Heart left ventricle (tissue), 16 donors: ENCODE measurements around the gene SFRP5. TPM values are rescaled to one million over a fixed set of nuclear protein-coding genes. Genes with fewer than 3 reads are reported as not detected.

Source experiments
- ATAC-seq, 4 donors: fragments of 200-7000 bp; cut with Tn5 transposase; one replicate each; pipeline ENCODE4 v1.9.1; 2020 to 2022; ENCODE audit warnings: moderate library complexity in 4 of 4, mild to moderate bottlenecking in 3 of 4, moderate number of reproducible peaks in 1 of 4
- DNase-seq, 5 donors: peaks; one replicate each; pipeline ENCODE4 v3.0.0-alpha.2; 2020
- H3K27ac ChIP-seq, 12 donors: fragments of 200-600 bp; sonication (generic) in 4 of 12; one replicate each; pipeline versions ENCODE4 v1.5.0 to v1.8.0; 2016 to 2022; ENCODE audit warnings: mild to moderate bottlenecking in 2 of 12
- H3K27me3 ChIP-seq, 9 donors: fragments of 200-600 bp; sonication (generic) in 2 of 9; one replicate each; pipeline versions ENCODE4 v1.5.1 to v1.8.0; 2016 to 2022; ENCODE audit warnings: mild to moderate bottlenecking in 3 of 9
- H3K36me3 ChIP-seq, 9 donors: fragments of 200-600 bp; sonication (generic) in 2 of 9; one replicate each; pipeline versions ENCODE4 v1.5.0 to v1.8.0; 2018 to 2022; ENCODE audit warnings: mild to moderate bottlenecking in 2 of 9
- H3K4me1 ChIP-seq, 12 donors: fragments of 200-600 bp; sonication (generic) in 4 of 12; one replicate each; pipeline versions ENCODE4 v1.5.0 to v1.8.0; 2016 to 2022; ENCODE audit warnings: mild to moderate bottlenecking in 3 of 12
- H3K4me3 ChIP-seq, 12 donors: fragments of 200-600 bp; sonication (generic) in 4 of 12; one replicate each; pipeline versions ENCODE4 v1.5.0 to v1.8.0; 2017 to 2022; ENCODE audit warnings: mild to moderate bottlenecking in 9 of 12, moderate library complexity in 4 of 12
- H3K9me3 ChIP-seq, 12 donors: fragments of 200-600 bp; sonication (generic) in 4 of 12; one replicate each; pipeline versions ENCODE4 v1.5.0 to v1.8.0; 2016 to 2022; ENCODE audit warnings: mild to moderate bottlenecking in 1 of 12
- POLR2A ChIP-seq, 2 donors: fragments of 450-650 bp; IDR thresholded peaks; one replicate each; pipeline ENCODE4 v1.6.1; 2017; ENCODE audit warnings: antibody characterized with exemption in 2 of 2, mild to moderate bottlenecking in 2 of 2, moderate library complexity in 2 of 2
- WGBS, 4 donors: extraction: QIAGEN DNeasy Blood & Tissue Kit in 2 of 4; methylation state at CpG; one replicate each; pipeline versions ENCODE4 v1.1.5 to v1.1.7; 2013 to 2018; 5-methylcytosine and 5-hydroxymethylcytosine counted together
- intact Hi-C, 10 donors: fragments of 100-400 bp; cut with DNase I; formaldehyde crosslinking; loops; one replicate each; pipeline versions ENCODE4 v1.11.1 to v1.14.2; 2022
- polyA plus RNA-seq, 2 donors: library from polyadenylated mRNA; stranded (reverse); fragments of 200-250 nt; gene quantifications; one replicate each; pipeline ENCODE4 v1.2.3, GENCODE V29; 2013
- total RNA-seq, 9 donors: library from RNA; depleted of rRNA in 2 of 9; stranded (reverse); fragments of >200 nt in 2 of 9; fragmentation: NEBNext Ultra II Directional in 3 of 9; extraction: Animal tissue kit (Norgen Biotek cat#: 25700) in 3 of 9; gene quantifications; one replicate each; pipeline versions ENCODE4 v1.1.0 to v1.2.4, GENCODE V29; 2016 to 2023
- TF ChIP-seq, protein P1 (sequence below), 12 donors: fragments of 200-600 bp; sonication (generic) in 4 of 12; IDR thresholded peaks; one replicate each; pipeline versions ENCODE4 v1.5.0 to v1.8.0; 2018 to 2022; ENCODE audit warnings: antibody characterized with exemption in 12 of 12, mild to moderate bottlenecking in 5 of 12
- donor health status: ischemic (EF 13 %, LVEDD 7.1; RV severe dilation, severe dysfunction).
- donor health status: healthy with polysubstance abuse.
- donor health status: DM: no; HTN: yes; CAD: no.
- donor health status: DM: no; HTN: no; CAD: no.
- donor health status: ischemic (EF 25% LVEDD 6.9; RV normal size, moderate dysfunction).
- donor health status: ischemic (EF 25% LVEDD 5.7; RV mildly dilated, moderate dysfunction).
- donor health status: healthy.
- donor health status: DM: yes; HTN: yes; CAD: no.
- donor health status: ischemic (EF 35%, LVEDD 5.7; RV mildly dilated, moderate dysfunction).
- donor health status: nonischemic (EF 11% LVEDD 7.7; RV severe dilation, severe dysfunction).
- donor health status: DM: yes; HTN: yes; CAD: no.
- donor health status: PGD.
- donor health status: ischemic (EF 29% LVEDD 5.4; RV normal size, mild dysfunction).
- donor health status: nonischemic (EF 23%, LVEDD 6.1; RV moderate dilation, normal function).

The SFRP5 gene
- total and polyA plus RNA-seq, 11 donors: 0.12 to 3.7 (median 1.3) TPM

DNA sequence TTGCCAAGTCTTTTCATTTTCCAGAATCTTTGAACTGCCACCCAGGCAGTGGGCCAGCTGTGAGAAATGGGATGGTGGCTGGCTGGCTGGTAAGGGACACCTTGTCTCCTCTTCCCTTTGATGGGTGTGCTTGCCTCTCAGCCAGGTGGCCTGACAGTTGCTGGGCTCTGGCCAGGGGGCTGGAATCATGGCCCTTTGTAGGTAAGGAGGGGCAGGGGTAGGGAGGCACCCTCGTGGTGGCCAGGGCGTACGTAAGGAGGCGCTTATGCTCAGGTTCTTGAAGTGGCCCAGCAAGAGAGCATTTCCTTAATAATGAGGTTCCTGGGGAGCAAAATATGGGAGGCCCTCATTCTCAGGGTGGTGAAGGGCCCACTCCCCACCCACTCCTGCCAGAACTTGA is 44.8 kb upstream of the SFRP5 start:
- H3K27me3 ChIP-seq: peaks cover 0 to 9% (median 0%) of the 10 kb centered on the region in 9 donors
- no peaks in the 10 kb centered on the region for H3K36me3 ChIP-seq

DNA sequence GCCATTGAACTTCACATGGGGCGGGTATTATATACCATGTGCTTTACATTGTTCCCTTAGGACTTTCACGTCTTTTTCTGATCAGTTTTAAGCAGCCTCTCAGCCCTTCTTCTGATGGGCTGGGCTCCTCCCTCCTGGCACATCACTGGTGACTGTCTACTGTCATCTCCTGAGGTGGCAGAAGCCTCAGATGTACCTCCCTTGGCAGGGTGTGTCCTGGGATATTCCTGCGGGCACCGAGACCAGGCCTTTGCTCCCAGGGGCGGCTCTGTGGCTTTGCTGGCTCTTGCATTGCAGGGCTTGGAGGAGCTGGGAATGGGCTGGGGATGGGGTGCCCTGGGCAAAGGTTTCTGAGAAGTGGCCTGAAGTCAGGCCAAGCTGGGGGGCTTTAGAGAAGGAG is 43.2 kb upstream of the SFRP5 start:
- TF ChIP-seq, protein P1, sequence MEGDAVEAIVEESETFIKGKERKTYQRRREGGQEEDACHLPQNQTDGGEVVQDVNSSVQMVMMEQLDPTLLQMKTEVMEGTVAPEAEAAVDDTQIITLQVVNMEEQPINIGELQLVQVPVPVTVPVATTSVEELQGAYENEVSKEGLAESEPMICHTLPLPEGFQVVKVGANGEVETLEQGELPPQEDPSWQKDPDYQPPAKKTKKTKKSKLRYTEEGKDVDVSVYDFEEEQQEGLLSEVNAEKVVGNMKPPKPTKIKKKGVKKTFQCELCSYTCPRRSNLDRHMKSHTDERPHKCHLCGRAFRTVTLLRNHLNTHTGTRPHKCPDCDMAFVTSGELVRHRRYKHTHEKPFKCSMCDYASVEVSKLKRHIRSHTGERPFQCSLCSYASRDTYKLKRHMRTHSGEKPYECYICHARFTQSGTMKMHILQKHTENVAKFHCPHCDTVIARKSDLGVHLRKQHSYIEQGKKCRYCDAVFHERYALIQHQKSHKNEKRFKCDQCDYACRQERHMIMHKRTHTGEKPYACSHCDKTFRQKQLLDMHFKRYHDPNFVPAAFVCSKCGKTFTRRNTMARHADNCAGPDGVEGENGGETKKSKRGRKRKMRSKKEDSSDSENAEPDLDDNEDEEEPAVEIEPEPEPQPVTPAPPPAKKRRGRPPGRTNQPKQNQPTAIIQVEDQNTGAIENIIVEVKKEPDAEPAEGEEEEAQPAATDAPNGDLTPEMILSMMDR (IDR thresholded peaks at IDR 0.05): no peak
- no peak for TF ChIP-seq POLR2A (IDR thresholded peaks at IDR 0.05)
- no peak overlapping the region for H3K4me3 ChIP-seq
- intact Hi-C loops: no loop called here
- no peak for DNase-seq
- no peaks in the 10 kb centered on the region for H3K36me3 ChIP-seq
- H3K4me1 ChIP-seq: no peaks in the 10 kb centered on the region
- H3K9me3 ChIP-seq: no peaks in the 10 kb centered on the region
- no peak for ATAC-seq
- no peak overlapping the region for H3K27ac ChIP-seq
- 82 to 91% (median 83%) methylated on average over 5 of the region's 5 CpGs for WGBS, 4 donors
- H3K27me3 ChIP-seq: peaks cover 0 to 6% (median 0%) of the 10 kb centered on the region in 9 donors

More for the DNA sequence above, 44.8 kb upstream of the SFRP5 start:
- H3K27ac ChIP-seq: no peak overlapping the region
- H3K9me3 ChIP-seq: no peaks in the 10 kb centered on the region
- no peak overlapping the region for H3K4me3 ChIP-seq
- intact Hi-C loops: no loop called here
- no peak for DNase-seq
- H3K4me1 ChIP-seq: no peaks in the 10 kb centered on the region
- TF ChIP-seq, protein P1 (IDR thresholded peaks at IDR 0.05): no peak
- TF ChIP-seq POLR2A (IDR thresholded peaks at IDR 0.05): no peak
- 85 to 89% (median 87%) methylated on average over 4 of the region's 4 CpGs for WGBS, 4 donors
- ATAC-seq: no peak

DNA sequence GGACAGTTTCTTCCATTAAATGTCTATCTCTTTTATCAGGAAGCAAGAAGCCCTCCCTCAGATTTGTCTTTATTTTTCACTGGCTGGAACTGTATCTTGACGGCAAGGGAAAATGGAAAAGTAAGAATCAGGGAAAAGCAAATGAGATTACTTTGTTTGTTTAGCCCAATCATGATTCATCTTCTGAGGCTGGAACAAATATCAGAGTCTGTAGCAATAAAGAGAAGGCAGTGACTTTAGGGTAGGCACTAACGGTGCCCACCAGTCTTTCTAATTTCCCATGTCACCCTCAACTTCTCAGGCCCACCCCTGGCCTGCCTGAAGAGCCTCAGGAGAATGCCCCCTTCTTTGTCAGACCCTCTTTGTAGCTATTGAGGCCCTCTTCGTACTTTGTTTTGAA is 41.5 kb upstream of the SFRP5 start:
- Histone ChIP-seq H3K4me3 (no peak overlapping the region), H3K4me1 (no peaks in the 10 kb centered on the region), H3K27ac (no peak overlapping the region), H3K27me3 (peaks cover 0 to 6% (median 0%) of the 10 kb centered on the region in 9 donors), H3K36me3 (no peaks in the 10 kb centered on the region), H3K9me3 (no peaks in the 10 kb centered on the region)
- intact Hi-C loops: no loop called here
- no peak for ATAC-seq
- DNase-seq: no peak
- WGBS, 4 donors: 46 to 68% (median 61%) methylated on average over 3 of the region's 3 CpGs
- TF ChIP-seq, protein P1 (IDR thresholded peaks at IDR 0.05): no peak
- TF ChIP-seq POLR2A (IDR thresholded peaks at IDR 0.05): no peak

DNA sequence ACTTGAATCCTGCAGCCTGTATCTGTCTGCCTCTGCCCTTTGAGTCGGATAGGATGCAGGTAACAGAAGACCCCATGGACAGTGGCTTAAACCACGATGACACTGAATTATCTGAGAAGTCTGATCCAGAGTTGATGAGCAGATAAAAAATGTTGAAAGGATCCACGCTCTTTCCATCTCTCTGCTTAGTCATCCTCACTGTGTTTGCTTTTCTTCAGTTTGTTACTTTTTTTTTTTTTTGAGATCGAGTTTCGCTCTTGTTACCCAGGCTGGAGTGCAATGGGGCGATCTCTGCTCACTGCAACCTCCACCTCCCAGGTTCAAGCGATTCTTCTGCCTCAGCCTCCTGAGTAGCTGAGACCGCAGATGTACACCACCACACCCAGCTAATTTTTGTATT is 40.9 kb upstream of the SFRP5 start:
- intact Hi-C loops: no loop called here
- H3K9me3 ChIP-seq: no peaks in the 10 kb centered on the region
- no peak overlapping the region for H3K27ac ChIP-seq
- DNase-seq (no peak), ATAC-seq (no peak)
- H3K36me3 ChIP-seq: no peaks in the 10 kb centered on the region
- WGBS, 4 donors: 77 to 81% (median 80%) methylated on average over 8 of the region's 8 CpGs
- peaks cover 0 to 6% (median 0%) of the 10 kb centered on the region in 9 donors for H3K27me3 ChIP-seq
- TF ChIP-seq, protein P1 (IDR thresholded peaks at IDR 0.05): no peak
- no peak for TF ChIP-seq POLR2A (IDR thresholded peaks at IDR 0.05)
- no peak overlapping the region for H3K4me3 ChIP-seq
- H3K4me1 ChIP-seq: no peaks in the 10 kb centered on the region
